Measurements from ENCODE around the gene RNASE12.

DNA sequence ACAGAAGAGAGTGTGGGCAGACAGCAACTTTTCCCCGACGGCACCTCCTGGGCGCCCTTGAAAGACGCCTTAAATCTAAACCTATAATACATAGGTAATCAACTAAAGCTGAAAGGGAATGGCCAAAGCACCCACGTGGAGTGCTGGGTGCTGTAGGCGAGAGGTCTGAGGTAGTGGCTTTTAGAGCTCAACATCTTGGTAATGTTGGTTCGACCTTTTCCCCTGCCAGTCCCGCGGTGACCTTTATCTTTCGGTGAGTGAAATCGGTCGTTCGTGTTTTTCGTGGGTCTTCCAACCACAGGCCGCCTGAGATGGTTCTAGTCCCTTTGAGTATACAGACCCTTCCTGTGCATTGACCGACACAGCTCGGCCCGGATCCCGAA, 41.3 kb upstream of the RNASE12 start:
- TF ChIP-seq, protein P1, sequence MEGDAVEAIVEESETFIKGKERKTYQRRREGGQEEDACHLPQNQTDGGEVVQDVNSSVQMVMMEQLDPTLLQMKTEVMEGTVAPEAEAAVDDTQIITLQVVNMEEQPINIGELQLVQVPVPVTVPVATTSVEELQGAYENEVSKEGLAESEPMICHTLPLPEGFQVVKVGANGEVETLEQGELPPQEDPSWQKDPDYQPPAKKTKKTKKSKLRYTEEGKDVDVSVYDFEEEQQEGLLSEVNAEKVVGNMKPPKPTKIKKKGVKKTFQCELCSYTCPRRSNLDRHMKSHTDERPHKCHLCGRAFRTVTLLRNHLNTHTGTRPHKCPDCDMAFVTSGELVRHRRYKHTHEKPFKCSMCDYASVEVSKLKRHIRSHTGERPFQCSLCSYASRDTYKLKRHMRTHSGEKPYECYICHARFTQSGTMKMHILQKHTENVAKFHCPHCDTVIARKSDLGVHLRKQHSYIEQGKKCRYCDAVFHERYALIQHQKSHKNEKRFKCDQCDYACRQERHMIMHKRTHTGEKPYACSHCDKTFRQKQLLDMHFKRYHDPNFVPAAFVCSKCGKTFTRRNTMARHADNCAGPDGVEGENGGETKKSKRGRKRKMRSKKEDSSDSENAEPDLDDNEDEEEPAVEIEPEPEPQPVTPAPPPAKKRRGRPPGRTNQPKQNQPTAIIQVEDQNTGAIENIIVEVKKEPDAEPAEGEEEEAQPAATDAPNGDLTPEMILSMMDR (IDR thresholded peaks at IDR 0.05) = no peak
- no peak for TF ChIP-seq POLR2AphosphoS5 (IDR thresholded peaks at IDR 0.05)

All from stomach (tissue), 4 donors.